ENCODE data around the gene C4orf36. TPM values are rescaled to one million over a fixed set of nuclear protein-coding genes. Genes with fewer than 3 reads are reported as not detected.

C4orf36 gene
- total RNA-seq, 1 experiment from 2014 or later, result 5.6 TPM

DNA sequence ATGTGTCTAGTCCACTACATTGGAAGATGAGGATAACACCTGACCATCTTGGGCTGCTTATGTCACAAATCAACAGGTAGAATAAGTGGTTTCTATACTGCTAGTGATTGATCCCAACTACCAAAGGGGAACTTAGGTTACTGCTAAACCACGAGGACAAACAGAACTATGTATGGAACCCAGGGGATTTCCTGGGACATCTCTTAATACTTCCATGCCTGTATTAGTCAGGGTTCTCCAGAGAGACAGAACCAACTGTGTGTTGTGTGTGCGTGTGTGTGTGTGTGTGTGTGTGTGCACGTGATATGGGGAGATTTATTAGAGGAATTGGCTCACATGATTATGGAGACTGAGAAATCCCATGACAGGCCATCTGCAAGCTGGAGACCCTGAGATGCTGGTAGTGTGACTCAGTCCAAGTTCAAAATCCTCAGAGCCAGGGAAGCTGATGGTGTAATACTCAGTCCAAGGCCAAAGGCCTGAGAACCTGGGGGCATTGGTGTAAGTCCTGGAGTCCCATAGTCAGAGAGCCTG is 26.4 kb upstream of the C4orf36 start:
- in situ Hi-C loops (cut with HindIII; ENCODE audit: low pct_unique_long_range_greater_than_20kb, low sequenced_read_pairs), result no loop called here
- DNase-seq (ENCODE audit: low read depth), result peak; percentile 29

DNA sequence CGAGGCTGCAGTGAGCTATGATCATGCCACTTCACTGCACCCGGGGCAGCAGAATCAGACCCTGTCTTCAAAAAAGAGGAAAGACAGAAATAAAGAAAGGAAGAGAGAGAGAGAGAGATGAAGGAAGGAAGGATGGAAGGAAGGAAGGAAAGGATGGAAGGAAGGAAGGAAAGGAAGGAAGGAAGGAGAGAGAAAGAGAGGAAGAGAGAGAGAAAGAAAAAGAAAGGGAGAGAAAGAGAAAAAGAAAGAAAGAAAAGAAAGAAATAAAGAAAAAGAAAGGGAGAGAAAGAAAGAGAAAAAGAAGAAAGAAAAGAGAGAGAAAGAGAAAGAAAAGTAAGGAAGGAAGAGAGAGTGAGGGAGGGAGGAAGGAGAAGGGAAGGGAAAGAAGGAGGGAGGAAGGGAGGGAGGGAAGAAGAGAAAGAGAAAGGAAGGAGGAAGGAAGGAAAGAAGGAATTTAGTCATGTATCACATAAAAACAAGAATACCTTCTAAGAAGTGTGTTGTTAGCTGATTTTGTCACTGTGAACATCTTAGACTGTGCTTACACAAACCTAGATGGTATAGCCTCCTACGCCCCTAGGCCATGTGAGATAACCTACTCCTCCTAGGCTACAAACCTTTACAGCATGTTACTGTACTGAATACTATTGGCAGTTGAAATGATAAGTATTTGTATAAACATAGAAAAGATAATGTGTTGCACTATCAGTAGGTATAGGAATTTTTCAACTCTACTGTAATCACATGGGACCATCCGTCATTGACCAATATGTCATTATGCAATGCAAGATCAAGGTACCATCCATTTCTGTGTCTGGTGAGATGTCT is 25.2 kb upstream of the C4orf36 start:
- in situ Hi-C loops (cut with HindIII; ENCODE audit: low pct_unique_long_range_greater_than_20kb, low sequenced_read_pairs), result no loop called here

DNA sequence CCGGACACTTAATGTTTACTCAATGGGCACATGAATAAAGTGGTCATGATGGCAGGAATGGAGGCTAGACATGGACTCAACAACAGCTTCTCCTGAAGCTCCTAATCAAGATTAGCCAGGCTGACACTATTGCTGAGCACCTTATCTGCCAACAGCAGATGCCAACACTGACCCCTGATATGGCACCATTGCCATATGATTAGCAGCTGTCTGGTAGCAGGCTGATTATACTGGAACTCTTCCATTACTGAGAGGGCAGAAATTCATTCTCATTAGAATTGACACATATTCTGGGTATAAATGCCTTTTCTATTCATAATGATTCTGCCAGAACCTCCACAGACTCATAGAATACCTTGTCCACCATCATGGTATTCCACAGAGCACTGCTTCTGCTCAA is 24.2 kb upstream of the C4orf36 start:
- in situ Hi-C loops (cut with HindIII; ENCODE audit: low pct_unique_long_range_greater_than_20kb, low sequenced_read_pairs), result no loop called here
- DNase-seq (ENCODE audit: low read depth), result no peak

More for the DNA sequence above, 25.2 kb upstream of the C4orf36 start:
- DNase-seq (ENCODE audit: low read depth), result no peak

DNA sequence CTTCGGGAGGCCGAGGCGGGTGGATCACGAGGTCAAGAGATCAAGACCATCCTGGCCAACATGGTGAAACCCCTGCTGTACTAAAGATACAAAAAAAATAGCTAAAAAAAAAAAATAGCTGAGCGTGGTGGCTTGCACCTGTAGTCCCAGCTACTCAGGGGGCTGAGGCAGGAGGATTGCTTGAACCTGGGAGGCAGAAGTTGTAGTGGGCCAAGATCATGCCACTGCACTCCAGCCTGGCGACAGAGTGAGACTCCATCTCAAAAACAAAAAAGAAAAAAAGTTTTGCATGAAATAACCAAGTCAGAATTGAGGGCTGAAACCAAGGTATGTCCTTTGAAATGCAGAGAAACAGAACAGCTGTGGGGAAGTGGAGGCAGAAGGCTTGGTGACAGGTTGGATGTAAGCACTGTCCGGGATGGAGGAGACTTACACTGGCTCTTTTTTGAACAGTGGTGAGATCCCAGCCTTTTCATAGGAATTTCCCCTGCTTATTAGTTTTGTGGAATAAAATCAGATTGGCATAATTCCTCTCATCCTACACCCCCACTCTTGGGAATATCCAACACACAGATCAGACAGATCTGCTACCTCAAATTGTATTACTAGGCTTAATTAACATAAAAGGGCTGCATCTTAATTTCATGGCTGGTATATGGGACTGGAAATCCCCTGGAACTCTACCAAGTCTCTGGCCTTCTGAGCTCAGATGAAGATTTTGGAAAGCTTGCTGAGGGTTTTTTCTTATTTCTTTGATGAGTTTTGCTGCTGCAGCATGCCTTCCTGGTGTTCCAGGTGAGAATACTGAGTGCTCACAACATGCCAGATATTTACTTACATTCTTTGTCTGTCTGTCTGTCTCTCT is 18.8 kb upstream of the C4orf36 start:
- no peak for DNase-seq (ENCODE audit: low read depth)
- in situ Hi-C loops (cut with HindIII; ENCODE audit: low pct_unique_long_range_greater_than_20kb, low sequenced_read_pairs), result no loop called here

DNA sequence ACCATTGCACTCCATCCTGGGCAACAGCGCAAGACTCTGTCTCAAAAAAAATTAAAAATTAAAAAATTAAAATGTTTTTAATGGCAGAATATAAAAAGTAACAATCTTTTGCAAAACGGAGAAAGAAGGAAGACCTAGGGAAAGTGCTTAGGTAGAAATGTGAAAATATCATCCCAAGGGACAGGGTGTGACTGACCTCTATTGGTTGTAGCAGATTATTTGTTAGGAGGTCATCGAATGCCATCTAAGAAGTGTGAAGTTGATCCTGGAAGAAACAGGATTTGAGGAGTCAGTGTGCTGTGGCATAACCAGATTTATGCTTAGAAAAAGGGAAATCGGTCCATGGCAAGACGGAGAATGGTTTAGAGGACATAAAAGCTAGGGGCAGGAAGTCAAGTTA is 18.1 kb upstream of the C4orf36 start:
- in situ Hi-C loops (cut with HindIII; ENCODE audit: low pct_unique_long_range_greater_than_20kb, low sequenced_read_pairs), result no loop called here
- DNase-seq (ENCODE audit: low read depth), result no peak

GRCh38 chr4:86909546-86910295 is 17.5 kb upstream of the C4orf36 start:
- no peak for DNase-seq (ENCODE audit: low read depth)
- in situ Hi-C loops (cut with HindIII; ENCODE audit: low pct_unique_long_range_greater_than_20kb, low sequenced_read_pairs), result no loop called here

- in situ Hi-C loops (cut with HindIII; ENCODE audit: low pct_unique_long_range_greater_than_20kb, low sequenced_read_pairs), result no loop called here
- no peak for DNase-seq (ENCODE audit: low read depth)
Observed at GRCh38 chr4:86908251-86908657, 16.0 kb upstream of the C4orf36 start.

- no peak for DNase-seq (ENCODE audit: low read depth)
- in situ Hi-C loops (cut with HindIII; ENCODE audit: low pct_unique_long_range_greater_than_20kb, low sequenced_read_pairs), result no loop called here
Observed at GRCh38 chr4:86901864-86902263, 9.6 kb upstream of the C4orf36 start.

GRCh38 chr4:86898562-86898961 is 6.3 kb upstream of the C4orf36 start:
- in situ Hi-C loops (cut with HindIII; ENCODE audit: low pct_unique_long_range_greater_than_20kb, low sequenced_read_pairs), result no loop called here
- DNase-seq (ENCODE audit: low read depth), result no peak

DNA sequence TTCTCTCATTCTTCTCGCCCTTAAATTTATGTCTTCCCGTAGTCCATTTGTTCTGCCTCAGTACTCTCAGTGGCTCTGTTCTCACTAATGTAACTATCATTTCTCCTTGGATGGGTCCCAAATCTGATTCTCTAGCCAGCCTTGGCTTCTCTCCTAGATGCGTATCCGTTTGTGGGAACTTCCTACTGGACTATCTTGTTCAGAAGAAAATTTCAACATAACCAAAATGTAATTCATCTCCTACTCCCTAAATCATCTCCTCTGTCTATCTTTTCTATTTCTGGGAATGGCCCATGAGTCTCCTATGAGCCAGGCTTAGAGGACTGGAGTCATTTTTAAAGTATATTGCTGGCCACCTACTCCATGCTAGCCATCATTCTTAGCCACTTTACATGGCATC is 4.4 kb upstream of the C4orf36 start:
- DNase-seq (ENCODE audit: low read depth), result no peak
- in situ Hi-C loops (cut with HindIII; ENCODE audit: low pct_unique_long_range_greater_than_20kb, low sequenced_read_pairs), result no loop called here

- peak; percentile 62 for DNase-seq (ENCODE audit: low read depth)
- in situ Hi-C loops (cut with HindIII; ENCODE audit: low pct_unique_long_range_greater_than_20kb, low sequenced_read_pairs), result no loop called here
Observed at GRCh38 chr4:86895692-86896488, 3.7 kb upstream of the C4orf36 start.

DNA sequence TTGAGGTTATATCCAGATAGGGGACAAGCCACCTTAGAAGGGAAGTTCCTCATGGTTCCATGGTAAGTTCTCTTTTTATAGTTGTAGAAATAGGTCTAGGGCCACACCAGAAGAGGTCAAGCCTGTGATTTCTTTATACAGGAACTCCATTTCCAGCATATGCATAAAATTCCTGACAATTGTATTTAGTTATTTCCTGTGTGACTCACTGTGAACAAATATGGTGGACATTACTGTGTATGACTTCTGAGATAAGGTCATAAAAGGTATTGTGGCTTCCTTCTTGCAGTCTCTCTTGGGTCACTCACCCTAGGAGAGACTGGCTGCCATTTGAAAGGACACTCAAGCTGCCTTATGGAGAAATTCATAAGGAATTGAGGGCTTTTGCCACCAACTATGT is 2.2 kb upstream of the C4orf36 start:
- DNase-seq (ENCODE audit: low read depth), result no peak
- in situ Hi-C loops (cut with HindIII; ENCODE audit: low pct_unique_long_range_greater_than_20kb, low sequenced_read_pairs), result no loop called here

DNA sequence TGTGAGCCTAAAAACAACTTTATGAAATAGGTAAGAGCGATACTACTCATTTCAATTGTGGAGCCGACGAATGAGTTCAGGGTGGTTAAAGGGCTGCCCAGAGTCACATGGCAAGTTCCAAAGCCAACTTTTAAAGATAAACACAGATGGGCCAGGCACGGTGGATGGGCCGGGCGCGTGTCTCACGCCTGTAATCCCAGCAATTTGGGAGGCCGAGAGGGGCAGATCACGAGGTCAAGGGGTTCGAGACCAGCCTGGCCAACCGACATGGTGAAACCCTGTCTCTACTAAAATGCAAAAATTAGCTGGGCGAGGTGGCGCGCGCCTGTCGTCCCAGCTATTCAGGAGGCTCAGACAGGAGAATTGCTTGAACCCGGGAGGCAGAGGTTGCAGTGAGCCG is 914 bp upstream of the C4orf36 start:
- DNase-seq (ENCODE audit: low read depth), result no peak
- in situ Hi-C loops (cut with HindIII; ENCODE audit: low pct_unique_long_range_greater_than_20kb, low sequenced_read_pairs), result no loop called here

DNA sequence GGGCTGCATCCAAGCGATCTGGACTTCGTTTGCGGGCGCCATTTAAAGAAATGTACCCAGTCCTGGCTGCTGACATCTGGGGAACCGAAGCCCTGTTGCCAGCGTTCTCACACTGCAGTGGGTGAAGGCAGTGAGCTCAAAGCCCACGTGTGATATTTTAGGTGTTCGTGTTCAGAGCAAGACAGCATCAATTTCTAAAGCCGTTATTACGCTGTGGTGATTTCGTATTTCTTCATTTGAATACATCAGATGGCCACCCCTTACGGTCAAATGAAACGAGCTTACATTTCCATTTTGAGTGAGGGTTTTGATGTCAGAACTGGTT is 376 bp upstream of the C4orf36 start:
- in situ Hi-C loops (cut with HindIII; ENCODE audit: low pct_unique_long_range_greater_than_20kb, low sequenced_read_pairs), result no loop called here
- no peak for DNase-seq (ENCODE audit: low read depth)

DNA sequence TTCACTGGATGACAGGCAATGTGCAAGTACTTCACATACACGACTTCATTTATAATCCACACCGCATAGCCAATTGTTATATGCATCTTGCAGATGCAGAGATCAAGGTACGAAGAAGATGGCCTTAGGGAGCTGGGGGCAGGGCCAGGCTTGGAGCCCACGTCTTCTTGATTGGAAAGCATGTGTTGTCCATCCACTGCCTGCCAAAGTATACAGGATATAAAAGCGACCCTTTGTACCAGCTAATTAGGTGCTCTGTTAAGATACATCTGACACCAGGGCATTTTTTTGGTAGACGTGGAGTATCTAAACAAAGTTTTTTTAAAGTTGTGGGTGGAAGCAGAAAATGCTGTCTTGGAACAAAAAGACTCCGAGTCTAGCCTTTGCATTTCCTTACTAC is 1.4 kb downstream of the C4orf36 start:
- in situ Hi-C loops (cut with HindIII; ENCODE audit: low pct_unique_long_range_greater_than_20kb, low sequenced_read_pairs), result no loop called here
- DNase-seq (ENCODE audit: low read depth), result no peak

GRCh38 chr4:86879641-86880040 is 12.6 kb downstream of the C4orf36 start:
- in situ Hi-C loops (cut with HindIII; ENCODE audit: low pct_unique_long_range_greater_than_20kb, low sequenced_read_pairs), result no loop called here
- DNase-seq (ENCODE audit: low read depth), result no peak

GRCh38 chr4:86878640-86879039 is 13.6 kb downstream of the C4orf36 start:
- no peak for DNase-seq (ENCODE audit: low read depth)
- in situ Hi-C loops (cut with HindIII; ENCODE audit: low pct_unique_long_range_greater_than_20kb, low sequenced_read_pairs), result no loop called here
